Psoas muscle (tissue), 8 donors: ENCODE results near the gene KCTD5. TPM values are rescaled to one million over a fixed set of nuclear protein-coding genes. Genes with fewer than 3 reads are reported as not detected.
A peak's percentile ranks its signal among the peaks of the same experiment; 100 is the strongest.

Source experiments
- ATAC-seq, 4 donors: fragments of 200-7000 bp; cut with Tn5 transposase; one replicate each; pipeline ENCODE4 v1.9.1; 2020; ENCODE audit warnings: moderate library complexity in 3 of 4, mild to moderate bottlenecking in 2 of 4
- DNase-seq, 2 donors: peaks; one replicate each; pipeline ENCODE4 v3.0.0-alpha.2; 2020
- H3K27ac ChIP-seq: fragments of 200-600 bp; one replicate; pipeline ENCODE4 v1.8.0; 2022
- H3K27me3 ChIP-seq, 3 donors: fragments of 200-600 bp in 1 of 3; one replicate each; pipeline versions ENCODE4 v1.6.1 to v1.8.0; 2013 to 2022; ENCODE audit warnings: low read length in 2 of 3, mild to moderate bottlenecking in 2 of 3, moderate library complexity in 1 of 3; ENCODE audit not compliant: insufficient read depth in 3 of 3
- H3K36me3 ChIP-seq, 2 donors: fragments of 200-600 bp in 1 of 2; one replicate each; pipeline versions ENCODE4 v1.6.1 to v1.8.0; 2013 to 2022; ENCODE audit warnings: low read depth in 1 of 2, mild to moderate bottlenecking in 1 of 2, moderate library complexity in 1 of 2; ENCODE audit not compliant: insufficient read depth in 1 of 2
- H3K4me1 ChIP-seq: fragments of 200-600 bp; one replicate; pipeline ENCODE4 v1.8.0; 2022
- H3K4me3 ChIP-seq: fragments of 200-600 bp; one replicate; pipeline ENCODE4 v1.8.0; 2022; ENCODE audit warnings: mild to moderate bottlenecking
- H3K9me3 ChIP-seq: fragments of 200-600 bp; one replicate; pipeline ENCODE4 v1.8.0; 2022
- WGBS, 3 donors: extraction: QIAGEN DNeasy Blood & Tissue Kit; methylation state at CpG; one replicate each; pipeline versions ENCODE4 v1.1.6 to v1.1.7; 2013; 5-methylcytosine and 5-hydroxymethylcytosine counted together
- intact Hi-C, 2 donors: fragments of 100-400 bp; cut with DNase I; formaldehyde crosslinking; loops; one replicate each; pipeline versions ENCODE4 v1.11.0 to v1.14.2; 2022
- polyA plus RNA-seq, 3 donors: library from polyadenylated mRNA; stranded (reverse); fragments of 200-250 nt; gene quantifications; one replicate each; pipeline ENCODE4 v1.2.3, GENCODE V29; 2013
- total RNA-seq, 4 donors: library from RNA; stranded (reverse); fragmentation: NEBNext Ultra II Directional in 2 of 4; extraction: Animal tissue kit (Norgen Biotek cat#: 25700) in 2 of 4; gene quantifications; one replicate each; pipeline versions ENCODE4 v1.2.1 to v1.2.4, GENCODE V29; 2021 to 2023
- TF ChIP-seq, protein P1 (sequence below): fragments of 200-600 bp; IDR thresholded peaks from one replicate; pipeline ENCODE4 v1.8.0; 2022; ENCODE audit warnings: antibody characterized with exemption
- donor health status: healthy with polysubstance abuse.
- donor health status: DM: no; HTN: no; CAD: no; lungs with moderate emphysema.
- donor health status: Bipolar disorder and iron deficiency.
- donor health status: healthy.
- donor health status: DM: yes; HTN: yes; CAD: no.
- donor health status: DM: no; HTN: no; CAD: no.
- donor health status: DM: no; HTN: no; CAD: no.
- donor health status: DM: yes; HTN: yes; CAD: no.

Gene KCTD5
- total and polyA plus RNA-seq, 7 donors, result 9.1 to 65.8 (median 17.2) TPM

DNA sequence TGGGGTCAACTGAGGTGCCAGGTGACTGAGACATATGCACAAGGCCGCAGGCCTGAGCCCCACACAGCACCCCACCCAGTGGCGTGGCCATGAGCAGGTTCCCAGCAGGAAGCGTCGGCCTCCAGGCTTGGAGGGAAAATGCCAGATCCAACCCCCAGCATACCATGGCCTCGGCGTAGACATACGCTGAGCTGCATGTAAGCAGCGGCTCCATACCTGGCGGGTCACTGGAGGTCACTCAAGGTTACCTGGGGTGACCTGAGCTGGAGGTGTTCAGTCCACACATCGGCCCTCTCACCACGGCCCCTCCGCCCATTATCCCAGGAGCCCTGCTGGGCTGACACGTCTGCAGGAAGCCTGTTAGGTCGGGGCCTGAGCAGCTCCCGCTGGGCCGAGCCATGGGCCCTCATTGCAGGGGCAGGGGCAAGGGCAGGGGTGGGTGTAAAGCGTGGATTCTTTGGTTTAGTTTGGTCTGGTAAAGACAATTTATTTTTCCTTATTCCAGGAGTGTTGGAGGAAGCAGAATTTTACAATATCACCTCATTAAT lies 15.2 kb downstream of the KCTD5 start:
- H3K9me3 ChIP-seq, result no peaks in the 10 kb centered on the region
- H3K27ac ChIP-seq, result no peak overlapping the region
- ATAC-seq, result no peak
- WGBS, 3 donors, result 93 to 96% (median 94%) methylated on average over 17 of the region's 17 CpGs
- peak in 1 of 2 donors; percentile 36 for DNase-seq
- H3K4me3 ChIP-seq, result no peak overlapping the region
- peaks cover 17% of the 10 kb centered on the region for H3K4me1 ChIP-seq
- TF ChIP-seq, protein P1, sequence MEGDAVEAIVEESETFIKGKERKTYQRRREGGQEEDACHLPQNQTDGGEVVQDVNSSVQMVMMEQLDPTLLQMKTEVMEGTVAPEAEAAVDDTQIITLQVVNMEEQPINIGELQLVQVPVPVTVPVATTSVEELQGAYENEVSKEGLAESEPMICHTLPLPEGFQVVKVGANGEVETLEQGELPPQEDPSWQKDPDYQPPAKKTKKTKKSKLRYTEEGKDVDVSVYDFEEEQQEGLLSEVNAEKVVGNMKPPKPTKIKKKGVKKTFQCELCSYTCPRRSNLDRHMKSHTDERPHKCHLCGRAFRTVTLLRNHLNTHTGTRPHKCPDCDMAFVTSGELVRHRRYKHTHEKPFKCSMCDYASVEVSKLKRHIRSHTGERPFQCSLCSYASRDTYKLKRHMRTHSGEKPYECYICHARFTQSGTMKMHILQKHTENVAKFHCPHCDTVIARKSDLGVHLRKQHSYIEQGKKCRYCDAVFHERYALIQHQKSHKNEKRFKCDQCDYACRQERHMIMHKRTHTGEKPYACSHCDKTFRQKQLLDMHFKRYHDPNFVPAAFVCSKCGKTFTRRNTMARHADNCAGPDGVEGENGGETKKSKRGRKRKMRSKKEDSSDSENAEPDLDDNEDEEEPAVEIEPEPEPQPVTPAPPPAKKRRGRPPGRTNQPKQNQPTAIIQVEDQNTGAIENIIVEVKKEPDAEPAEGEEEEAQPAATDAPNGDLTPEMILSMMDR, result no peak
- intact Hi-C loops, result no loop called here
- H3K27me3 ChIP-seq, result no peaks in the 10 kb centered on the region
- peaks cover 6 to 50% of the 10 kb centered on the region in 2 donors for H3K36me3 ChIP-seq

GRCh38 chr16:2698103-2698870 lies 16.0 kb downstream of the KCTD5 start:
- no peaks in the 10 kb centered on the region for H3K9me3 ChIP-seq
- H3K4me3 ChIP-seq, result no peak overlapping the region
- ATAC-seq (no peak), DNase-seq (peak in 1 of 2 donors; percentile 41)
- no peak overlapping the region for H3K27ac ChIP-seq
- H3K36me3 ChIP-seq, result peaks cover 10 to 53% of the 10 kb centered on the region in 2 donors
- peaks cover 16% of the 10 kb centered on the region for H3K4me1 ChIP-seq
- 86 to 92% (median 89%) methylated on average over 20 to 28 of the region's 28 CpGs for WGBS, 3 donors
- TF ChIP-seq, protein P1, result no peak
- H3K27me3 ChIP-seq, result no peaks in the 10 kb centered on the region
- intact Hi-C loops, result no loop called here

- 53 to 72% (median 59%) methylated on average over 32 of the region's 32 CpGs for WGBS, 3 donors
- TF ChIP-seq, protein P1, result no peak
- no peaks in the 10 kb centered on the region for H3K9me3 ChIP-seq
- DNase-seq, result peak in 1 of 2 donors; percentile 74
- peak overlapping the region; percentile 48 for H3K27ac ChIP-seq
- ATAC-seq, result no peak
- no peak overlapping the region for H3K4me3 ChIP-seq
- intact Hi-C loops, result no loop called here
- no peaks in the 10 kb centered on the region for H3K27me3 ChIP-seq
- H3K4me1 ChIP-seq, result peaks cover 19% of the 10 kb centered on the region
- H3K36me3 ChIP-seq, result peaks cover 10 to 53% of the 10 kb centered on the region in 2 donors
Measured at GRCh38 chr16:2698965-2699750, 16.8 kb downstream of the KCTD5 start.

GRCh38 chr16:2699791-2700600 lies 17.7 kb downstream of the KCTD5 start:
- Histone ChIP-seq H3K9me3 (no peaks in the 10 kb centered on the region), H3K4me3 (no peak overlapping the region), H3K36me3 (peaks cover 10 to 56% of the 10 kb centered on the region in 2 donors), H3K27me3 (no peaks in the 10 kb centered on the region), H3K27ac (peak overlapping the region; percentile 48), H3K4me1 (peaks cover 26% of the 10 kb centered on the region)
- intact Hi-C loops, result no loop called here
- DNase-seq, result peak in 1 of 2 donors; percentile 51
- ATAC-seq, result no peak
- TF ChIP-seq, protein P1, result no peak
- 79 to 83% (median 82%) methylated on average over 27 to 28 of the region's 28 CpGs for WGBS, 3 donors
